Caco-2 (cell line): ENCODE measurements around the gene SLC25A51. TPM values are rescaled to one million over a fixed set of nuclear protein-coding genes. Genes with fewer than 3 reads are reported as not detected.
A peak's percentile ranks its signal among the peaks of the same experiment; 100 is the strongest.

Experiments
- BruUV-seq: library from RNA; stranded (reverse); fragments of 400-500 nt; replicated peaks from 2 replicates; lab custom pipeline; 2021; lab: Mats Ljungman, UMichigan
- CTCF ChIA-PET: fragments of 300-600 bp; sonication (Branson Sonifier 250); formaldehyde crosslinking; loops from one replicate; lab custom pipeline; 2022; ENCODE audit warnings: antibody characterized with exemption; lab: Charles Lee
- POLR2A ChIA-PET: fragments of 300-600 bp; sonication (Branson Sonifier 250); formaldehyde crosslinking; loops from one replicate; lab custom pipeline; 2022; ENCODE audit warnings: antibody characterized with exemption; lab: Charles Lee
- DNase-seq, 2 experiments: peaks; one replicate each; pipeline versions ENCODE4 v3.0.0 to v3.0.0-alpha.2; 2020 to 2022
- H3K27me3 ChIP-seq: replicated peaks from 2 replicates; pipeline ENCODE4 v1.6.0; 2011; ENCODE audit warnings: low read length; ENCODE audit not compliant: control insufficient read depth, insufficient read depth
- H3K36me3 ChIP-seq: 2 replicates; pipeline ENCODE4 v1.5.1; 2011; ENCODE audit warnings: low read length; ENCODE audit not compliant: control insufficient read depth, insufficient read depth
- H3K4me1 ChIP-seq: fragments of 250-450 bp; sonication (Bioruptor Pico); 2 replicates; pipeline ENCODE4 v1.5.1; 2020; ENCODE audit warnings: mild to moderate bottlenecking
- H3K4me3 ChIP-seq: 2 replicates; pipeline ENCODE4 v1.5.1; 2011; ENCODE audit warnings: low read depth, mild to moderate bottlenecking, control low read depth, low read length
- H3K9me3 ChIP-seq: fragments of 250-450 bp; sonication (Bioruptor Pico); 2 replicates; pipeline ENCODE4 v1.5.1; 2020; ENCODE audit warnings: mild to moderate bottlenecking, moderate library complexity
- H3K27ac Mint-ChIP-seq: one replicate; pipeline ENCODE4 v1.8.0; 2022; ENCODE audit warnings: mixed read lengths; ENCODE audit not compliant: unreplicated experiment
- H3K27me3 Mint-ChIP-seq: one replicate; pipeline ENCODE4 v1.8.0; 2022; ENCODE audit warnings: mixed read lengths; ENCODE audit not compliant: insufficient read depth, unreplicated experiment
- H3K36me3 Mint-ChIP-seq: one replicate; pipeline ENCODE4 v1.8.0; 2022; ENCODE audit warnings: mild to moderate bottlenecking, mixed read lengths; ENCODE audit not compliant: insufficient read depth, unreplicated experiment
- H3K4me1 Mint-ChIP-seq: one replicate; pipeline ENCODE4 v1.8.0; 2022; ENCODE audit warnings: low read depth, mixed read lengths; ENCODE audit not compliant: unreplicated experiment
- H3K4me3 Mint-ChIP-seq: one replicate; pipeline ENCODE4 v1.8.0; 2022; ENCODE audit warnings: mild to moderate bottlenecking, moderate library complexity, mixed read lengths; ENCODE audit not compliant: unreplicated experiment
- H3K9me3 Mint-ChIP-seq: one replicate; pipeline ENCODE4 v1.8.0; 2022; ENCODE audit warnings: mixed read lengths; ENCODE audit not compliant: unreplicated experiment
- intact Hi-C: fragments of 100-400 bp; cut with micrococcal nuclease; formaldehyde crosslinking; loops from one replicate; pipeline ENCODE4 v1.10.0; 2022; ENCODE audit not compliant: unreplicated experiment
- total RNA-seq: library from RNA; stranded (reverse); gene quantifications from 2 replicates; pipeline ENCODE4 v1.2.3, GENCODE V29; 2022
- TF ChIP-seq, protein P1 (sequence below), 2 experiments: fragments of 200-600 bp in 1 of 2; IDR thresholded peaks; 1 replicate in 1 of 2; 2 replicates in 1 of 2; pipeline versions ENCODE4 v1.5.1 to v1.8.0; 2011 to 2022; ENCODE audit warnings: antibody characterized with exemption in 1 of 2, control low read depth in 1 of 2, inconsistent platforms in 1 of 2, low read depth in 1 of 2, low read length in 1 of 2, mild to moderate bottlenecking in 1 of 2, moderate library complexity in 1 of 2; ENCODE audit not compliant: insufficient read depth in 1 of 2, severe bottlenecking in 1 of 2, unreplicated experiment in 1 of 2

SLC25A51 gene
- total RNA-seq, 1 experiment from 2014 or later = 29.1 TPM

DNA sequence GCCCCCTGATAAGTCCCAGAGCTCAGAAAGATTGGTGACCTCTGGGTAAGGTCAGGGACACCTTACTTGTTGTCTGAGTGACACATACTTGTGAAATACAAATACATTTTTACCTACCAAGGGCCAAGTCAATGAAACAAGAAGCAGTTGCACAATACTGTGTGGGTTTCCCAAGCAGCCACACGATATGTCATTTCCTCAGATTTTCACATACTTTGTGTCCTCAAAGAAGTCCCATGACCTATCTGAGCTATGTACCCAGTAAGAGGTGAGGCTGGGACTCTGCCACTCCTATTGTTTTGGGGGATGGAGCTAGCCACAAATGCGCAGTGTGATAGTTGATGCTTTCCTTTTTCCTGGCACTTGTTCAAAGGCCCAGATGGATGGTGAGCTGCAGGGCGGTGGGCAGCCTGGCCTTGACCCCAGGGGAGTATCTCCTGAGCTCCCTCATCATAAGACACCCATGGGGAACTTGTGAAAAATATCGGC lies 4.8 kb upstream of the SLC25A51 start:
- no TSS peak for BruUV-seq
- intact Hi-C loops = loop anchor here (10.0 kb wide), 2 partner anchors 124 to 164 kb away; partner anchors contain the start of gene EXOSC3
- TF ChIP-seq, protein P1, sequence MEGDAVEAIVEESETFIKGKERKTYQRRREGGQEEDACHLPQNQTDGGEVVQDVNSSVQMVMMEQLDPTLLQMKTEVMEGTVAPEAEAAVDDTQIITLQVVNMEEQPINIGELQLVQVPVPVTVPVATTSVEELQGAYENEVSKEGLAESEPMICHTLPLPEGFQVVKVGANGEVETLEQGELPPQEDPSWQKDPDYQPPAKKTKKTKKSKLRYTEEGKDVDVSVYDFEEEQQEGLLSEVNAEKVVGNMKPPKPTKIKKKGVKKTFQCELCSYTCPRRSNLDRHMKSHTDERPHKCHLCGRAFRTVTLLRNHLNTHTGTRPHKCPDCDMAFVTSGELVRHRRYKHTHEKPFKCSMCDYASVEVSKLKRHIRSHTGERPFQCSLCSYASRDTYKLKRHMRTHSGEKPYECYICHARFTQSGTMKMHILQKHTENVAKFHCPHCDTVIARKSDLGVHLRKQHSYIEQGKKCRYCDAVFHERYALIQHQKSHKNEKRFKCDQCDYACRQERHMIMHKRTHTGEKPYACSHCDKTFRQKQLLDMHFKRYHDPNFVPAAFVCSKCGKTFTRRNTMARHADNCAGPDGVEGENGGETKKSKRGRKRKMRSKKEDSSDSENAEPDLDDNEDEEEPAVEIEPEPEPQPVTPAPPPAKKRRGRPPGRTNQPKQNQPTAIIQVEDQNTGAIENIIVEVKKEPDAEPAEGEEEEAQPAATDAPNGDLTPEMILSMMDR (IDR thresholded peaks at IDR 0.05; ENCODE audit: insufficient read depth in 1 of 2, low read depth in 1 of 2, low read length in 1 of 2, severe bottlenecking in 1 of 2, unreplicated experiment in 1 of 2) = no peak
- Mint-ChIP-seq H3K36me3 (peaks cover 19% of the 10 kb centered on the region), H3K27ac (peak overlapping the region; percentile 85), H3K4me3 (peak overlapping the region; percentile 57), H3K27me3 (no peaks in the 10 kb centered on the region), H3K9me3 (no peaks in the 10 kb centered on the region), H3K4me1 (peaks cover 28% of the 10 kb centered on the region)
- Histone ChIP-seq H3K4me1 (peaks cover 22% of the 10 kb centered on the region), H3K4me3 (no peak overlapping the region), H3K9me3 (no peaks in the 10 kb centered on the region), H3K27me3 (no peaks in the 10 kb centered on the region), H3K36me3 (no peaks in the 10 kb centered on the region)
- DNase-seq = peak; percentile 62 to 68
- CTCF ChIA-PET = interaction anchor here (0.6 to 1.2 kb wide), 4 partner anchors 32 to 1371 kb away, joined by 3 to 5 read pairs (median 4); no protein-coding TSS in a partner anchor
- POLR2A ChIA-PET = interaction anchor here (0.5 to 1.0 kb wide), 2 partner anchors 35 to 44 kb away, joined by 3 read pairs; no protein-coding TSS in a partner anchor

DNA sequence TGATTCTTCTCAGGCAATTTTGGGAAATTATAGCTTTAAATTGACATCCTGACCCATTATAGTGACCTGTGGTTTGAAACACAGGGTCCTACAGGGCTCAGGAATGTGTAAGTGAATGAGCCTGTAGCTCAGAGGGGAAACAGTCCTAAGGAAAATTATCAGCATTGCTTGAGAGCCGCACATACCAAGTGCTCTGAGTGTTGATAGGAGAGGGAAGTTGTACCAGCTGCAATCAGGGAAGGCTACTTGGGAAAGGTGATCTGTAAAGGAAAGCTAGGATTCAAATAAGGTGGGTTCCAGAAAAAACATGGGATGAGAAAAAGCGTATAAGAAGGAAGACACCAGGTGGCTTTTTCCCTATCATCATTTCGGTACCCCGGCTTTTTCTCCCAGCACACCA lies 4.4 kb upstream of the SLC25A51 start:
- Mint-ChIP-seq H3K27me3 (no peaks in the 10 kb centered on the region), H3K4me1 (peaks cover 24% of the 10 kb centered on the region), H3K36me3 (peaks cover 18% of the 10 kb centered on the region), H3K27ac (peak overlapping the region; percentile 85), H3K4me3 (peak overlapping the region; percentile 57), H3K9me3 (no peaks in the 10 kb centered on the region)
- BruUV-seq = no TSS peak
- H3K4me1 ChIP-seq = peaks cover 22% of the 10 kb centered on the region
- H3K4me3 ChIP-seq = no peak overlapping the region
- no peak for DNase-seq
- TF ChIP-seq, protein P1 (IDR thresholded peaks at IDR 0.05; ENCODE audit: insufficient read depth in 1 of 2, low read depth in 1 of 2, low read length in 1 of 2, severe bottlenecking in 1 of 2, unreplicated experiment in 1 of 2) = no peak
- CTCF ChIA-PET = interaction anchor here (0.6 to 1.2 kb wide), 4 partner anchors 33 to 1370 kb away, joined by 3 to 5 read pairs (median 4); no protein-coding TSS in a partner anchor
- POLR2A ChIA-PET = interaction anchor here (1.0 kb wide), 1 partner anchor 35 kb away, joined by 3 read pairs; no protein-coding TSS in a partner anchor
- H3K27me3 ChIP-seq = no peaks in the 10 kb centered on the region
- no peaks in the 10 kb centered on the region for H3K9me3 ChIP-seq
- intact Hi-C loops = loop anchor here (10.0 kb wide), 2 partner anchors 123 to 163 kb away; partner anchors contain the start of gene EXOSC3
- H3K36me3 ChIP-seq = no peaks in the 10 kb centered on the region

GRCh38 chr9:37906312-37907239 lies 2.6 kb upstream of the SLC25A51 start:
- intact Hi-C loops = loop anchor here (10.0 kb wide), 2 partner anchors 122 to 162 kb away; partner anchors contain the start of gene EXOSC3
- H3K27ac Mint-ChIP-seq = peak overlapping the region; percentile 30
- CTCF ChIA-PET = no interaction called here

More at GRCh38 chr9:37906312-37907239, 2.6 kb upstream of the SLC25A51 start:
- no peak for DNase-seq
- Mint-ChIP-seq H3K36me3 (peaks cover 15% of the 10 kb centered on the region), H3K9me3 (no peaks in the 10 kb centered on the region), H3K4me1 (peaks cover 22% of the 10 kb centered on the region), H3K27me3 (no peaks in the 10 kb centered on the region), H3K4me3 (peak overlapping the region; percentile 22)
- H3K36me3 ChIP-seq = no peaks in the 10 kb centered on the region
- no peaks in the 10 kb centered on the region for H3K27me3 ChIP-seq
- TF ChIP-seq, protein P1 (IDR thresholded peaks at IDR 0.05; ENCODE audit: insufficient read depth in 1 of 2, low read depth in 1 of 2, low read length in 1 of 2, severe bottlenecking in 1 of 2, unreplicated experiment in 1 of 2) = no peak
- H3K9me3 ChIP-seq = no peaks in the 10 kb centered on the region
- POLR2A ChIA-PET = no interaction called here
- no peak overlapping the region for H3K4me3 ChIP-seq
- H3K4me1 ChIP-seq = peaks cover 31% of the 10 kb centered on the region
- BruUV-seq = no TSS peak
